AML-193 (cell line): ENCODE results near the gene CDHR2.

Experiments used
- DNase-seq, 2 experiments: peaks; one replicate each; lab custom pipeline; 2025; lab: John Stamatoyannopoulos, UW

Gene CDHR2

GRCh38 chr5:176639208-176639607 lies 90.1 kb downstream of the CDHR2 start:
- no peak for DNase-seq

DNA sequence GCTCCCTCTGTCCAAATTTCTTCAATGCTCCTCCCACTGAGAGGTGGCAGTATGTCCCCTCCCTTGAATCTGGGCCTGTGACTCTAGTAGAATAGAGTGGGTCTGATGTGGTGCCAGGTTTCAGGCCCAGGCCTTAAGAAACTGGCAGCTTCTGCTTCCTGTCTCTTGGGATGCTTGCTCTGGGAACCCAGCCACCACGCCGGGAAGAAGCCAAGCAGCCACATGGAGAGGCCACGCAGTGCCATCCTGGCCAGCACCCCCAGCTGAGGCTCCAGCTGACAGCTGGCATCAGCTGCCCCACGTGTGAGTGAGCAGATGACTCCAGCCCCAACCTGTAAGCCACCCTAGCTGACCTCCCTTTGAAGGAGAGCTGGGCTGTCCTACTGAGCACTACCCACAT lies 90.8 kb downstream of the CDHR2 start:
- DNase-seq, result no peak

- no peak for DNase-seq
Observed at GRCh38 chr5:176640616-176641015, 91.5 kb downstream of the CDHR2 start.

GRCh38 chr5:176642675-176643490 lies 93.7 kb downstream of the CDHR2 start:
- no peak for DNase-seq

GRCh38 chr5:176643491-176644219 lies 94.5 kb downstream of the CDHR2 start:
- no peak for DNase-seq

- DNase-seq, result no peak
Observed at GRCh38 chr5:176644294-176644693, 95.2 kb downstream of the CDHR2 start.

GRCh38 chr5:176644878-176645670 lies 95.9 kb downstream of the CDHR2 start:
- no peak for DNase-seq
